Activated effector memory CD4-positive, alpha-beta T cell treated with Interleukin-2 at 50 U/mL for 16 hours (primary cell): Measurements from ENCODE around the gene ELMOD1.

Experiments
- DNase-seq: peaks from one replicate; pipeline ENCODE4 v3.0.0-alpha.2; 2020

The ELMOD1 gene

DNA sequence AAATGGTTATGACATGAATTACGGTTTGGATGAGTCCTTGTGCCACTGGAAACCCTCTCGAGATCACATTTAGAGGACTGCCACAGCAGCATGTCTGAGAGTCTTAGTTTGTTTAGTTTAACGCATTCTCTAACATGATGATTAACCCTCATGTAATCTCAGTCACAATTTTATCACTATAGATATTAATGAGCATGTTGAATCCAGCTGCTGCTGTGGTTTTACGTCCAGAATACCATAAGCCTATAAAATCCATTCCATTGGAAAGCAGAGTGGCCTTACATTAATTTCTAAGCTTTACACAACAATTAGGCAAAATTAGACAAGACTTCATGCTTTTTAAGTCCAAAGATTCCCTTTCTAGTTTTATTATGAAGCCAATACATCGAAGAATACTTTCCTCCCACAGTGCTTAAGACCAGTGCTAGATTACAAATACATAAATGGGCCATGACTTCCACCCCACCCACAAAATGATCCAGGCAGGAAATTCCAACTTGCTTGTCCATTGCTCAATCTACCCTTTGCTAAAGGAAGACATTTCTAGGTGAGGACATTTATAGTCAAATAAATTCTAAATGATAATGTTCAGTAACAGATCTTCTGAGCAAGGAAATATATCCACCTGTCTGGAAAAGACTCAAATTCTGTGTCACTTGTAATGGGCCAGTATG is 3.5 kb upstream of the ELMOD1 start:
- no peak for DNase-seq

DNA sequence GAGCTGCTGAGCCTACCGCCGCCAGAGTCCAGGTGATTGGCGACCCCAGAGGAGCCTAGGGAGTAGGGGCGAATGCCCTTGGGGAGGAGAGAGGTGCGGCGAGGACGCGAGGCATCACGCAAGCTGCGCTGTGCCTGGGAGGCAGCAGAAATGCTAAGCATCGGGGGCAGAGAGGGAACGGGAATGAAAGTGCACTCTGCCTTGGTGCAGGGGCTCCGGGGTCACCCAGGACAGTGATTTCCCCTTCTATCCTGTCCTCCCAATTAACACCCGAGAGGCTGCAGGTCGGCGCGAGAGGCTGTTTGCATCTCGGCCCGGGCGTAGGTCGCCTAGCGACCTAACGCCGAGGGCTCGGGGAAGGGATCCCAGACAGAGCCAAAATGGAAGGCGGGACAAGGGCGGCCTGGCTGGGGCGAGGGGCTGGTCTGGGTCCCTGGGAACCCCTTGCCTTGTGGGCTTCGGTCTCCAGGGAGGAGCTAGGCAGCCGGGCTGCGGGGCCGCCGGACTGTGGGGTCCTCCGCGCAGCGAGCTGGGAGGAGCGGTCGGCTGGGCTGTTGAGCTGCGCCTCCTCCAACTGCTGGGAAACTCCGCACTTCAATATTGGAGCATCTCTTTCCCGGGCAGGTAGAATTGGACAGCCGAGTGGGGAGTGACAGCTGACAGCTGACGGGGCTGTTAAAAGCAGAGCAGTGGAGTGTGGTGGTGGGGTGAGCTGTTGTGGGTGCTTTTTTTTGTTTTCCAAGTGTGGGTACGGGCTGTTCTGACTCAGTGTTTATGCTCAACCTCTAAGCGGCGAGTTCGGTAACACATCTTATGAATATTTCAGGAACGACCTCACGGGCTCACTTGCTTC is 657 bp downstream of the ELMOD1 start:
- no peak for DNase-seq

DNA sequence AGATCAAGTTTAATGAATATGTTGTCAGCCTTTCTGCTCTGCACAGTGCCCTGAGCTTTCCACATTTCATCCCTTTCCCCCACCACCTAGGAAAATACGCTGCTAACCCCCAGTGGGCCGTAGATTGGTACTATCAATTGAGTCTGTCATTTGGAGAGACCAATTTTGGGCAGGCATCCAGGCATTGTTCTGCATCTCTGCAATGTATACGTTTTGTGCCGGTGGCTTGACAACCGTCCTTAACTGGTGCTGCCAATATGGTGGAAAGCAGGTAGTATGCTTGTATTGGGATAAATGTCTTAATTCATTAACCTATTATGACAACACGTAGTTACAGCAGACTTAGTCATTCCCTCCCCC is 1.3 kb downstream of the ELMOD1 start:
- DNase-seq: no peak

DNA sequence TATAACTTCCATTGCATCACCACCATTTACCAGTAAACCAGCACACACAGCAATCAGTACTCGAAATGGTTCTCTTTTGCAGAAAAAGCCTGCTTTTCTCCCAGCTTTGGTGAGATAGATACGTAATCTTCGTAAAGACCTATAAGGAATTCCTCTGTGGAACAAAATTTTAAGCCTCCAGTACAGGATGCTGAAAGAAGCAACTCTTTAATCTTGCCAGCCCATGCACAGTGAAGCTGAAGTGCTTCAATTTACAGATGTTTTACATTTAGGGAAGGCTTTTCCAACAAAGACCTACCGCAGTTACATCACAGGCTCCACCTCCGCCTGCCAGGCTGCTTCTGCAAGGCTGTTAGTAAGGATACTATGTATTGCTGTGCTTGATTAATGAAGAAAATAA is 1.9 kb downstream of the ELMOD1 start:
- DNase-seq: no peak

DNA sequence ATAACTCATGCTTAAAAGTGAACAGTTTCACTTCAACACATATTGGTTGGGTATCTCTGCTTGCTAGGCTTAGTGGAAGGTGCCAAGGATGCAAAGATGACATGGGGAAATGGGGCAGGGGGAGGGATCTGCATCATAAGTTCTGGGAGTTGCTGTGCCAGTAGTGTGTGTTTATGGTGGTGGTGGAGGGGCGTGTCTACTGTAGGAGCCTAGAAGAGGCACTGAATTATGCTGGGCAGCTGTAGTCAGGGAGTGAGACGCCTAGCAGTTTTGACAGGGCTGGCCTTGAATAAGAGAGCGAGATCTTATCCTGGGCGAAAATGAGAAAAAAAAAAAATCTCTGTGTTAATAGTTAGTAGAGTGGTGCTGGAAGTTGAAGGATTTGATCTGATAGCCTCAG is 3.0 kb downstream of the ELMOD1 start:
- no peak for DNase-seq

DNA sequence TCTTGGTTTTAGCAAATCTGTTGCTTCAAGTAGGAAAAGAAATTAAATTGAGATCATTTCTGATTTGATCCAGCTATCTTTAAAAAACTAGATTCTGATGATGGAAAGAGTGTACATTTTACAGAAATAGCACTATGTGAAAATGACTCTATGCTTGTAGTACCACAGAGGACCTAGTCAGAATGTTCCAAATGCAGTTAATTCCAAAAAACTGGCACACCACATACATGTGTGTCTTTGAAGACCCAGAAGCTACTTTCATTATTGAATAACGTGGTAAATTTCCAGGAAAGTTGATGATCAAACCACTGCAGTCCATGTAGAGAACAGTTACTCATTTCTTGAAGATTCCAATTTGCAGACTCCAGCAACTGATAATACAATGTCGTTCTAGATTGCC is 3.8 kb downstream of the ELMOD1 start:
- DNase-seq: no peak

DNA sequence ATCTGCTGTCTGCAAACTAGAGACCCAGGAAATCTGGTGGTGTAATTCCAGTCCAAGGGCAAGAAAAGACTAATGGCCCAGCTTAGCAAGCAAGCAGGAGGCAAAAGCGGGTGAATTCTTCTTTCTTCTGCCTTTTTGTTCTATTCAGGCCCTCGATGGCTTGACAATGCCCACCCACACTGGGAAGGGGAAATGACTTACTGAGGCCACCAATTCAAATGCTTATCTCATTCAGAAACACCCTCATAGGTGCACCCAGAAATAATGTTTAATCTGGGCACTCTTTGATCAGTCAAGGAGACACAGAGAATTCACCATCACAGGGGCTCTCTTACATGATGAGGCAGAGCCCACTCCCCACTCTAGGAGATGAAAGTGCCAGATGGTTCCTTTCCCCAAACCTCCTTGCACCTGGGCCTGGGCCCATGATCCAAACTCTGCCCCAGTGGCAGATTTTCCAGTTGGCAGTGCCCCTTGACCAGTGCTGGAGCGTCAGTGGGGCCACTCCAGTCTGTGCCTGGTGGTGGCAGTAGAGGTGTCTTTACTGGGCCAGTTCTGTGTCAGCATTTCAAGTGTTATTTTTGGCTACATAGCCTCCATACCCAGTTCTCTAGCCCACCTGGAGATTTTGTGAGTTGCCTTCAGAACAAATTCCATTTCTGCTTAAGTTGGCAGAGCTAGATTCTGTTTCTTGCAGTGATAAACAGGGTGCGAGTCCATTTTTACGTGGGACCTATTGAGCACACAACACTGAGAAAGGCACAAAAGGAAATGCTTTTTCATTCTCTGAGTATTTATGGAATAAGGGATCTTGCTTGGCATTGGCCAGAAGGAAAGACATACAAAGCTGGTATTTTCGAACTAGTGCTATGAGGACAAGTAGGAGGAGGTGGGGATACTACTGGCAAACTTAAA is 7.5 kb downstream of the ELMOD1 start:
- no peak for DNase-seq

DNA sequence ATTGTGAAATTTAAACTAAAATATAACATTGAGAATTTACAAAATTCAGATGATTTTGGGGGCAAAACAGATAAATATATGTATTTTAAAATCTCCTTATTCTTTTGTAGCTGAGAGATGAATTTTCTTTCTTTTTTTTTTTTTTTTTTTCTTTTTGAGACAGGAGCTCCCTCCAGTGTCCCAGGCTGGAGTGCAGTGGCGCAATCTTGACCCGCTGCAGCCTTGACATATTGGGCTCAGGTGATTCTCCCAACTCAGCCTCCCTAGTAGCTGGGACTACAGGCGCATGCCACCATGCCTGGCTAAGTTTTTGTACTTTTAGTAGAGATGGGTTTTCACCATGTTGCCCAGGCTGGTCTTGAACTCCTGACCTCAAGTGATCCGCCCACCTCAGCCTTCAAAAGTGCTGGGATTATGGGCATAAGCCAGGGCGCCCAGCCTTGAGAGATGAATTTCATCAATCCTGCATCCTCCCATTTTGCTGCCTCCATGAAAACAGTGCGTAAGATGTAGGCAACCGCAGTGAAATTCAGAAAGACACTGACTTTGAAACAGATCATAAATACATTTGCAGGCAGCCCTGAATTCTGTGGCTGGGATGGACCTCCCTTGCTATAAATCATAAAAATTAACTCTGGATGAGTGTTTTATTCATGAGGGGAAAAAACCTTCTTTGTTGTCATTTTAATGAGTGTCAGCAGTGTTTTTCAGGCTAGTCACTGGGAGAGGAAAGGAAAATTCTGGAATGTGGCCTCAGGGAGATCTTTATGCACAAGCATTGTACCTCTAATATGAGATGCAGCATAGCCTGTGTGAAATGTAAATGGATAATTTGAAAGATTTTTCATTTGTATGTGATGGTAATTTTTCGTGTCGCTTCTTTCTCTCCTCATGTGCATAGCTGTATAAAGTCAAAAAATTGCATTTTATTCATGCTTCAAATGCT is 14.4 kb downstream of the ELMOD1 start:
- no peak for DNase-seq

DNA sequence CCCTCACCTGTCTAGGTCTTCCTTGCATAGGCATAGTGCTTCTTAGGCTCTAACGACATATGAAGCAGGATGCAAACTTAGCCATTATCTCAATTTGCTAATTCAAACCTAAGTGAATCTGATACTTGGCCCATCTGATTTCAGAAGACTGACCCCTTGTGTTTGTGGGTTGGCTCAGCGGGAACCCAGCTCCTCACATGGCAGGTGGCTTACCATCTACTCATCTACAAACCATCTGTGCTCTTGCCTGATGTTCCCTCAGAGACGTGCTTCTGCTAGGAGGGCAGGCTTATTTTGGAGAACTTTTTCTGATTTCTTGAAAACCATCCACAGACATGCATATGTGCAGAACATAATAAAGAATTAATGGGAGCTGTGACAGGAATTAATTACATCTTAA is 15.2 kb downstream of the ELMOD1 start:
- no peak for DNase-seq

DNA sequence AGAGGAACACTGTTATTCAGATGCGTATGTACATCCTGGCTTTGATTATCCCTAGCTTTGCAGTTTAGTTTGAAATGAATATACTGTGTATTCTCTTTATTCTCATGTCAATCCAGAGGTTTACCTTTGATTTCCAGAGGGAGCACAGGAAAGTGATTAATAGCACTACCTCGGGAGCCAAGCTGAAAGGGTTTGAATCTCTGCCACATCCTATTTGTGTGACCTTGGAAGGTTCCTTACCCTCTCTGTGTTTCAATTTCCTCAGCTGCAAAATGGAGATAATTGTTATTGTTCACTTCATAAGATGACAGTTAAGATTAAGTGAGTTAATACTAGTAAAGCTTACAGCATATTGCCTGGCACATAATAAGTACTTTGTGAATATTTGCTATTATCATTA is 17.9 kb downstream of the ELMOD1 start:
- no peak for DNase-seq

DNA sequence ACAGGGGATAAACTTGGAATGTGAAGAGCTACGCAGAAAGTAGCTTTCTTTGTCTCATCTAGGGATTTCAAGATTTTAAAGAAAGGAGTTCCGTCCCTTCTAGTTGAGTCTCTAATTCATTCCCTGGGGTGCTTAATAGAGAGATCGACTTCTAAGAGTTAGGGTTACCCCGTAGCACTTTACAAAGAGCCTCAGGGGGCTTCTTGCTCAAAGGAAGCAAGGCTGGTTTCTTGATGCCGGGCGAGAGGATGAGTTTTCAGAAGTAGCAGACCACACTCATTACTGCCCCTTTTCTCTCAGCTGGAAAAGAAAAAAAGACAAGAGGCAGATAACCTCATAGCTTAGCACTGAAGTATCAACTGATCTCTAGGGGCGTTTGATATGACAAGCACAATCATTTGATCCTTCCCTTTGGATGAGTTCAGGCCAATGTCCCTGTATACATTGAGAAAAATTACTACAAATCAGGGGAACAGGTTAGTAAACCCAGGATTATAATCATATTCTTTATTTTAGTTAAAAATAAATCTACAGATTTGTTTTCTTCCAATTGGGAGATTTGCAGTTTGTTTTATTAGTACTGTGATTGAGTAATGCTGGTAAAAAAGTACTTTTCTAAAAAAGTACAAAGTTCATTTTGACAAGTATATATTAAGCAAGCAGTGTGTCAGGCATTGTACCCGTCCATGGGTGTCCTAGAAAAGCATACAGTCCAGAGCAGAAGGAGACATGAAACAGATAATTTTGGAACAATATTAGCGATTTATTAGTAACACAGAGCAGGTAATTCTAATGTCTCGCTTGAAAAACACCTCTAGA is 18.7 kb downstream of the ELMOD1 start:
- DNase-seq: no peak

DNA sequence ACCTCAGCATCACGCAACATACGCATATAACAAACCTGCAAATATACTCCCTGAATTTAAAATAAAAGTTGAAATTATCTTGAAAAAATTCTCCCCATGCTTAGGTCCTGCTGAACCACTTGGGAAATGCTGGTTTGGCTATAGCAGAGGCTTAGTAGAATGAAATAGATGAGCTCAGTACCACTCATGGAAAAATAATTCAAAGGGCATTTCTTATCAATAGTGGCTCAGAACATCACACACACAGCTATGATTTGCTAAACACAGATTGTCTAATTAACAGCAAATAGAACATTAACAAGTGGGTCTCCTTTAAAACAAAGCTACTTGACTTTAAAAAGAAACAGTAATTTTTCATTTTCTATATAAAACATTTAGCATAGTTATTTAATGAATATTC is 21.5 kb downstream of the ELMOD1 start:
- no peak for DNase-seq

DNA sequence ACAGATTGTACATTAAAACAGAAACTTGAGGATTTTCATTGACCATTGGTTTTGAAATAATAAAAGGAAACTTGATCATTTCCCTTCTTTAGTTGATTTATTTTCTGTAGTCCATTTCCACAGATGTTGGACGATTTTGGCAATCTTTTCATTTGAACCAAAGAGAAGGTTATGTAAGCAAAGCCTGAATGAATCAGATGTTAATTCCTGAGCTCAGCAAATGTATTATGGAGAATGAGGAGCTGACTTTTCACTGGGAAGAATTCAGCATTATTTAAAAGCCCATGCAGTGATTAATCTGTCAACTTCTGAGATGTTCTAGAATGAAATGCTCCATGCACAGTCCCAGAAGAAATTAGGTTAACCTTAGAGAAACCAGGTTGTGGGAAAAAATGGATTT is 29.0 kb downstream of the ELMOD1 start:
- DNase-seq: no peak

DNA sequence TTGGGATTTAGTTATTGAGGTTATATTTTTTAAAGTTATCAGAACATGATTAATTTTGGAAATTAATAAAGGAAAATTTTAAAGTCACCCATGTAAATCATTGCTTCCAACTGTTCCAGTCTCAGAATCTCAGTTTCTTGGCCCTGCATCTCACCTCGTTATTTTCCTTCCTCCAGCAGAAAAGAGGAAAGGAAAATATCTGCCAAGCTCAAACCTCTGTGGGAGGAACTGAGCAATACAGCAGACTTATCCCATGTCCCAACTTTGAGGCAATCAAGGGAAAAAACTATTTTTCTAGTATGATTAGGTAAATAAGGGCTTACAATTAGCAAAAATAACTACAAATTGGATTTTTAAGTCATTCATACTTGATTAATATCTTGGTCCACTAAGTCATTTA is 30.1 kb downstream of the ELMOD1 start:
- DNase-seq: no peak

DNA sequence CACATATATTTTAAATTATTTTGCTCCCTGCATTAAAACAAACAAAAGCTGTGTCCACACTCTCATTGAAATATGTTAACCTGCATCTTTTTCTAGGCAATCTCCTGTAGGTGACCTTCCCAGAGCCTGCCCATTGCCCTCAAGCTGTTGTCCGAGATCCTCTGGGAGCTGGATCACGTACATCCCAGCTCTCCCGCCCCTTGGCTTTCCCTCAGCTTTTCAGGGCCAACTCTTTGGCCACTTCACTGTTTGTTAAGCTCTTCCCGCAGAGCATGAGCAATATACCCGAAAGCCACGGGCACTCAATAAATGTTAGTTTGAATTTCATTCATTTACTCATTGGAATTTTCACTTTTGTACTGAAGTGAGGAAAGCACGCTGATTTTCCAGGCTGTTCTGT is 32.2 kb downstream of the ELMOD1 start:
- DNase-seq: no peak

DNA sequence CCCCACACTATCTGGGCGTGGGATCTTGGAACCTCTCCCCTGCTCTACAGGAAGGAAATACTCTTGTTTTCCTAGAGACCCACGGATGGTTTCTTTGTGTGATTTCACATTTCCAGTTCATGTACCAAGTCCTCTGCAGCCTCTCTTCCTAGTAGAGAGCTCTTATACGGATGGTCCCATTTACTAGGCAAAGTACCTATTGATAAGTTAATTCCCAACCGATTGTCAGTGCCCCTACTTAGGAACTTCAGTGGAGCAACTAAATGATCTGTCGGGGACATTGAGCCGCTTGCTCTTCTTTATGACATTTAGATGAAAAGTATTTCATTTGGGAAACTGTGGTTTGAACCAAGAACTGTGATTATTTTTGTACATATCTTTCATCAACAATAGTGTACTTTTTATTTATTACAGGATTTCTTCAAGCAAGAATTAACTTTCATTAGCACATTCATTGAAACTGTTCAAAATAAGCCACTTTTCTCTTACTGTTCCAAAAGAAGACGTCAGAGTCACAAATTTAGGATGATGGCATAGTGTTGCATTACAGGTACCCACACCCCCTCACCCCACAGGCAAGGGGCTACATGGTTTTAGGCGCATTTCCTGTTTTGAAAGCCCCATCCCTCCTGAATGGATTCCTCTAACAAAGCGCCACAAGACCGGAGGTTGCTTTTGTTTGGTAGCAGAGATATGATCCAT is 34.2 kb downstream of the ELMOD1 start:
- DNase-seq: no peak

DNA sequence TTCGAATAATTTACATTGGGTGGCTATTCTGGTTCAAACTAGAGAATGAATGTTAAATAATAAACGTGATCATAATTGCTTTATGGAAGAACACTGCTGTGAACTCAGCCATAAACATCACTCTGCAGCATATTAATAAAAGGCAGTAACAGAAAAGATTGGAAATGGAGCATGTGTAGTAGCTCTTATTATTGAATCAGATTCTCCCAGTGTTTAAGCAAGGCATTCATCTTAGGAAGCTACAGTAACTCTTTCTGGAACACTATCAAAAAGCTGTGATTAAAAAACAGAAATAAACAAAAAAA is 34.7 kb downstream of the ELMOD1 start:
- DNase-seq: no peak

DNA sequence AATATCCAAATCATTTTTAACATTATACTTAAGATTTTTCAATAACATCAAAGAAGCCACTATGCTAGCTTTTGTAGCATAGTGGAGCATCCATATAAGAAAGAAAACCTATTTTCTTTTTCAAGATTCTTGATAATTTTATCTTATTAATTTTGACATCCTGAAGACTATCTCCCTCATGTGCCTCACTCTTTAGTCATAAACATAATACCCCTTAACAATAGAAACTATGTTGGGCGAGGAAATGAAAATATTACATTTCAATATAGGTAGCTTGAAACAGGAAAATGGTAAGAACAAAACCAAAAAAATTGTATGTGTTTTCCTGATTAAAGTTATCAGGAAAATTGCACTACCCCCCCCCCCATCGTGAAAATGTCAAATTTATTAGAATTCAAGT is 40.1 kb downstream of the ELMOD1 start:
- DNase-seq: no peak

DNA sequence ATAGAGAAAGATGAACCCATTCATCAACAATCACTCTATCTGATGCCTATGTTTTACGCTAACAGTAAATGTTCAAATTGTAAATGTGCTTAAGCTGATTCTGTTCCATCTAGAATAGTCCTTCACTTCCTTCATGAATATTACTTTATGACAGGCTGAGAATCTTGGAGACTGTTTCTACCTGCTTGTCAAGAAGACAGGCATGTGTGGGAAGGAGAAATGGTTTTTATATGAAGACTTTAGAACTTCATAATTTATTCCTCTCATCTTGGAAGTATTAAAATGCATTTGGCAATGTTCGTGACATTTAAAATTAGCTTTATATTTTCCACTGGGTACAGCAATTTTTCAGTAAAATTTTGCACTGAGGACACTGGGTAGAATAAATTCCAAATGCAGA is 41.0 kb downstream of the ELMOD1 start:
- no peak for DNase-seq

DNA sequence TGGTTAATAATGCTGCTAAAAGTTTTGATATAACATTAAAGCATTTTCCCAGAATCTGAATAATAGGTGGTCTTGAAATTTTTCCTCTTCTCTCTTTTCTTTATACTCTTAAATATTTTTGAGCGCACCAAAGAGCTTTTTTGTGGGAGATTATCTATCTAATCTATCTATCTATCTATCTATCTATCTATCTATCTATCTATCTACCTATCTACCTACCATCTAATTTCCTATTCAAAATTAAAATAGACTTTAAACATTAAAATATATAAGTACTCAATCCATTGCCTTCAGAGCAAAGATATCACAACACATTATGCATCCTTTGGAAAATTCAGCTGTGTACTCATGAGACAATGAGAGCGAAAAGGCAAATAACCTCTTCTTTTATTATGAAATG is 55.8 kb downstream of the ELMOD1 start:
- DNase-seq: no peak

DNA sequence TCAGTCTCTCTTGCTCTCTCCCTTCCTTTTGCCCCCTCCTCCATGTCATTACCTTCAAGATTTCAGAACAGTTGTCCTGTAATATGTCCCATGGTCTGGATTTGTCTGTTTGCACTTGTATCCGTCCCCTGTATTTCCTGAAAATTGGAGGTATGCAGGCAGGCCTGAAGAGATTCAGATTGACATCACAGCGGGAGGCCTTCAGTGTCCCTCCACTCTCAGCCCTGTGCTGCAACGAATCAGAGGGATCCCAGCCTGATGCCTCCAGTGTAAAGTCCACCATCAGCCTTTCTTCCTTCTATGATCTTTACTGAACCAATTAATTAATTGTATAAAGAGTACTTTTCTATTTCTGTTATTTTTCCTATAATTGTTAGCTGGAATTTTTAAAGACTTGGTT is 57.3 kb downstream of the ELMOD1 start:
- DNase-seq: no peak
